NCI-H1048 (cell line): ENCODE measurements around the gene ZNF780B.
A peak's percentile ranks its signal among the peaks of the same experiment; 100 is the strongest.
"Not testable (repeated sequence)": the region's sequence is repeated elsewhere in the genome, so short reads cannot be mapped to it uniquely, and the experiment has no call there.

Experiments used
- DNase-seq: peaks from one replicate; lab custom pipeline; 2025; lab: John Stamatoyannopoulos, UW

Gene ZNF780B

DNA sequence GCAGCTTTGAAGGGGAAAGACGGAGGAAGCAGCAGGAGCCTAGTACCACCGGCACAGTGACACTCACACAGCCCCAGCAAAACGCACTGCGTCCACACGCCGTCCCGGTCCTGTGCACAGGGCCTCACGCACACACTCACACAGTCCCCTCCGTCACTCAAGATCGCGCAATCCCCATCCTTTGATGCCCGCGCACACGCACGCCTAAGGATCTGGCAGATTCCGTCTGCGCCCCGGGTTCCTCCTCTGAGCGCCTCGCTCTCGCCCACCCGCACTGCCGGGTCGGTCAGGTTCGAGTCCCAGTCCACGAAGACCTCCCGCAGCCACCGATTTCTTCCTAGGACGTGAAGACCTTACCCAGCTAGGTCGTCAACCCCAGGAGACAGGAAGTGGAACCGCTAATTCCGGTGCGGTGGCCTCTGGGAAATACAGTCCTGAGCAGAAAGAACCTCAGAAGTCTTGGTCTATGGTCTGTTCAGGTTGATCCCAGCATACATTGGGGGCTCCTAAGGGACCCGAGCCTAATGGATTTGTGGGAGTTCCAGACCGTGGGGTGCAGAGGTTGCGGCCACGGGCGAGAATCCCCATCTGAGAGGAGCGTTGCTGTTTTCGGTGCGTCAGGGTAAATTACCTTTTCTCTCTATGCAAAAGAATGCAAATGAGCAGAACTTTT, at the start of gene ZNF780B:
TSS of gene ZNF780B (minus strand) at position 400 of the 673 bp plus-strand sequence. CDS start 5,899 bp downstream, outside the sequence.
- peak; percentile 9 for DNase-seq

DNA sequence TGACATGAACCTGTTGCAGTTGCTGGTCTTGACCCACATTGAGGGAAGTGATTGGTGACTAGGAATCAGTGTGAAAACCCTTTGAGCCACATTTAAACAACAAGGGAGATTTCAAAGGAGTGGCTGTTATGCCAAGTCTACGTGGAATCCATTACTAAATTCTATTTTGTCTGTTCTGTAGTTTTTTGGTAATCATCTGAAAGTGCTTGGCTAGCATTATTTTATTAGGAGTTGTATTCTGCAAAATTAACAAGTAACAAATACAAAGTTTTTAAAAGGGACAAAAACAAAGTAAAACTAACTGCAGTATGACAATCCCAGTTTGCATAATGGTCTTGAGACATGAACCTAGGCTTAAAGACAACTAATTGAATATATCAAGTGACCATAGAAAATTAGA, 48.7 kb upstream of the ZNF780B start:
- DNase-seq: no peak

DNA sequence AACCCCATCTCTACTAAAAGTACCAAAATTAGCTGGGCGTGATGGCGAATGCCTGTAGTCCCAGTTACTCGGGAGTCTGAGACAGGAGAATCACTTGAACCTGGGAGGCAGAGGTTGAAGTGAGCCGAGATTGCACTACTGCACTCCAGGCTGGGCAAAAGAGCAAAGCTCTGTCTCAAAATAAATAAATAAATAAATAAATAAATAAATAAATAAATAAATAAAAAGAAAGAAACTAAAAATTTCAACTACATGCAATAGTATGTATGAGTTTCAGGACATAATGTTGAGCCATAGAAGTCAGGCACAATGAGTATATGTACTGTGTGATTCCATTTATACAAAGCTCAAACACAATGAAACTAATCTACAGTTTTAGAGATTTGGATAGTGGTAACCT, 47.6 kb upstream of the ZNF780B start:
- no peak for DNase-seq

DNA sequence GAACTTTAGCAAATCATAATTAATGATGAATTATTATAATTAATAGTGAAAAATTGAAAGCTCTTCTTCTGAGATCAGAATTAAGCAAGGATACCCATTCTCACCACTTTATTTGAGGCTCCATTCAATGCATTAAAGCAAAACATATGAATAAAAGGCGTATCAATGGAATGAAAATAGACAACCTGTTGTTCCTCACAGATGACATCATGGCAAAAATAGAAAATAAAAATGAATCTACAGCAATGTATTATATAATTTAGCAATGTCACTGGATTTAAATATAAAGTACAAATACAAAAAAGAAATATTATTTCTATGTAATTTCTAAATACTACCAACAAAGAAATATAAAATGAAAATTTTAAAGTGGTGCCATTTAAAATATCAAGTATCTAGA, 45.8 kb upstream of the ZNF780B start:
- DNase-seq: no peak

DNA sequence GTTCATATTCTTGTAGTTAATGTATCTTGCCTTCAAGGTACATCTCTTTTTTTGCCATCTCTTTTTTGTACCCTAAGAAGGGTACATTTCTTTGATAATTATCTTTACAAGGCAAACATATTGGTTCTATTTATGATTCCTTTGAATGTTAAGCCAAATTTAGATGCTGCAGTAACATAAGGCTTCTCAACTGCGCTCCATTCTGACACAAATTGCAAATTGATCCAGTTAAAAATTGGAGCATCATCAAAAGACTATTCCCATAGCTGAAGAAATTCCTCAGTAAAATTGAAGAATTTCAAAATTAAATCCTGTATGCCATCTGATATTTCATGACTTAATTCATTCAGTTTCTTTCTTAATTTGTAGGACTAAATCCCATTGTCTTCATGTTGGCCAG, 37.4 kb upstream of the ZNF780B start:
- DNase-seq: no peak

DNA sequence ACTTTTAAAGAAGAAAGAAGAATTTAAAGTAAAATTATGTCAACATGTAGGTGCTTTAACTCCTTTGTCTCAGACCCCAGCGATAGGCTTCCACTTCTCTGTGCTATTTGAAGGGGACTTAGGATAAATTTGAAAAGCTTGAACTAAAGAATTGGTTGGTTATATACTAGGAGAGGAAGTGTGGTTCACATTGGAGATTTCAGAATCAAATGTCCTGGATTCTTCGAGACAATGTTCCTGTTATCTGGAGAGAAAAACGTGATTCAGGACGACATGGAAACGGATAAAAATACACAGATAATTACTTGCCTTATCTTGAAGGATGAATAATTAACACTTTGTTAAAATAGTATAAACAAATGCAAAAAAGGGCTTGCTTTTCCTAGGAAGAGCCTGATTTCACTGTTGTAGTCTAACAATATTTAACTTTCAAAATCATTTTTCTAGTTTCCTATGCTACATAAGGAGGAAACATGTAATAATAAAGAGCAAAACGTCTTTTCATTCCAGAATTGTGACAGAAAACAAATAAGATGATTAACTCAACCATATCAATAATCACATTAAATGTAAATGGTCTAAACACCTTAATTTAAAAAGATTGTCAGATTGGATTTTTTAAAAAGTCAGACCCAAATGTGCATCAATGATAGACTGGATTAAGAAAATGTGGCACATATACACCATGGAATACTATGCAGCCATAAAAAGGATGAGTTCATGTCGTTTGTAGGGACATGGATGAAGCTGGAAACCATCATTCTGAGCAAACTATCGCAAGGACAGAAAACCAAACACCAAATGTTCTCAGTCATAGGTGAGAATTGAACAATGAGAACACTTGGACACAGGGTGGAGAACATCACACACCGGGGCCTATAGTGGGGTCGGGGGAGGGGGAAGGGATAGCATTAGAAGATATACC, 35.4 kb upstream of the ZNF780B start:
- DNase-seq: no peak

DNA sequence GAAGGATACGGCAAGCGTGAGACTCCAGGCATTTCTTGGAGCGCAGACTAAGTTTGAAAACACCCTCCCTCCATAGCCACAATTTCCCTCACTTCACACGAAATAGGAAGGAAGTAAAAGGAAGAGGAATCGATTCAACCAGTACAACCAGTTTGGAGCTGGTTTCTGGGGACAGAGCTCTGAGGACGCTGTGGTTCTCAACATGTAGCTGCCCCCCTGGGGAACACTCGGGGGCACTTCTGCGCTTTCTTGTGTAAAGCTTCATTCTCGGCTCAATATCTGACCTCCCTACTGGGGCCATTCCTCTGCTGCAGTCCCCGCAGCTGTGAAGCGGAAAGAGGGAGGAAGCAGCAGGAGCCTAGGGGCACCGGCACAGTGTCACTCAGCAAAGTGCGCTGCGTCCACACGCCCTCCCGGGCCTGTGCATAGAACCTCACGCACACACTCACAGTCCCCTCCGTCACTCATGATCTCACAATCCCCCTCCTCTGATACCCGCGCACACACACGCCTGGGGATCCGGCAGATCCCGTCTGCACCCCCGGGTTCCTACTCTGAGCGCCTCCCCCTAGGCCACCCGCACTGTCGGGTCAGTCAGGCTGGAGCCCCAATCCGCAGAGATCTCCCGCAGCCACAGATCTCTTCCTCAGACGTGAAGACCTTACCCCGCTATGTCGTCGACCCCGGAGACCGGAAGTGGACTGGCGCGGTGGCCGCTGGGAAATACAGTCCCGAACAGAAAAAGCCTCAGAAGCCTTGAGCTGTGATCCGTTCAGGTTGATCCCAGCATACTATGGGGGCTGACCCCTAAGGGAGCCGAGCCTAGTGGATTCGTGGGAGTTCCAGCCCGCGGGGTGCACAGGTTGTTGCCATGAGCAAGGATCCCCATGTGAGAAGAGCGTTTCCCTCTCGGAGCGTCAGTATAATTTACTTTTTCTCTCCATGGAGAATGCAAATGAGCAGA, 34.5 kb upstream of the ZNF780B start, which contains the start of gene ZNF780A:
TSS of gene ZNF780A (minus strand) at position 703 of the 964 bp plus-strand sequence. CDS start 6,190 bp downstream, outside the sequence.
- DNase-seq: no peak

DNA sequence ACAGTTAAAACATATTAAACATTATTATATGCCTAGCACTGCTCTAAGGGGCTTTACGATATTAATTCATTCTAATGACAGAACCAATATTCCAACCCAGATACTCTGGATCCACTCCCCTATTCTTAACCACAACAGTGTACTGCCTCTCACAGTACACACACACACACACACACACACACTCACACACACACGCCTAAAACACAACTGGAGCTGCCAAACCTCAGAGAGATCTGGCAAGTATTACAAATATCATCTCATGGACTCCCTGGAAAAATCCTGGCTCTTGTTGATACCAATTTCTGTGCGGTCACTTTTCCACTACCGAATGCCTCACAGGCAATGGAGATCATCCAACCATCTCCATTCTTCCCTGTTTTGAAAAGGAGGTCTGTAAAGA, 33.4 kb upstream of the ZNF780B start:
- DNase-seq: no peak

DNA sequence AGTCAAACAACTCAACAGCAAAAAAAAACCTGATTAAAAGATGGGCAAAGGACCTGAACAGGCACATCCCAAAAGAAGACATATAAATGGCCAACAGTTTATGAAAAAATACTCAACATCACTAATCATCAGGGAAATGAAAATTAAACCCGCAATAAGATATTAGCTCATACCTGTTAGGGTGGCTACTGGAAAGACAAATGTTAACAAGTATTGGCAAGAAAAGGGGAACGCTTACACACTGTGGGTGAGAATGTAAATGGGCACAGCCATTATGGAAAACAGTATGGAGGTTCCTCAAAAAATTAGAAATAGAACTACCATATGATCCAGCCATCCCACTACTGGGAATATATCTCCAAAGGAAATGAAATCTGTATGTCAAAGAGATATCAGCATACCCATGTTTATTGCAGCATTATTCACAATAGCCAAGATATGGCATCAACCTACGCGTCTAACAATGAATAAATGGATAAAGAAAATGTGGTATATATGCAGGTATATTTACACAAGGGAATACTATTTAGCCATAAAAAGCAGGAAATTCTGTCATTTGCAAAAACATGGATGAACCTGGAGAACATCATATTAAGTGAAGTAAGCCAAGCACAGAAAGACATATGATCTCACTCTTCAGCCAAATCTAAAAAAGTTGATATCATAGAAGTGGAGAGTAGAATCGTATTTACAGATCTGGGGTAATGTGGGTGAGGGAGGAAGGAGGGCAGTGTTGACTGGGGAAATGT, 32.4 kb upstream of the ZNF780B start:
- no peak for DNase-seq

DNA sequence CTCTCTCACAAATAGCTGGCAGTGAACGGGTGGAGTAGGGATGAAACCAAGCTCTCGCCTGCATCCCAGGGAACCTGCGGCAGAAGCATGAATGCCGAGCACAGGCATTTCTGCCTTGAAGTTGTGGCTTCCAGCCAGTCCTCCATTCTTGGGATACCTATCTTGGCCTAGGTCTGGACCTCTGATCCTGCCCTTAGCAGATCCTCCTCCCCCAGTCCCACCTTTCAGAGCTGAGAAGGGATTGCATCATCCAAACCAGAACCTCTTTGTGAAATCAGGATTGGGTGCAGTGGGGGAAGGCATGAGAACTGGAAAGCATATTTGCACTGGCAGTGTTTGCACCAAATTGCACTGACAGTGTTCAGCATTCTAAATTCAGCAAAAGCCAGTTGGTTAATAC, 28.9 kb upstream of the ZNF780B start:
- no peak for DNase-seq

DNA sequence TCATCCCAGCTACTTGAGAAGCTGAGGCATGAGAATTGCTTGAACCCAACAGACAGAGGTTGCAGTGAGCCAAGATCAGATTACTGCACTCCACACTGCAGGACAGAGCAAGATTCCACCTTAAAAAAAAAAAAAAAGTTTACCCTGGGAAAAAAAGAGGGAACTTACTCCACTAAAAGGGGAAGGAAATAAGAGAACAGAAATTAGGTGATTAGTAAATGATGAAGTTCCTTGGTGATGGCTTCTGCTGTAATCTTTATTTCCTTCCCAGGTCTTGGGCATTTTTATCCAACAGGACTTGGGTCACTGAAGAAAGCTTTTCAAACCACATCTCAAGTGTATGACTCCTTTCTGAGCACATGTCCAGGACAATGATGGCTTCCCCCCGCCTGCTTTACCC, 25.4 kb upstream of the ZNF780B start:
- DNase-seq: no peak

DNA sequence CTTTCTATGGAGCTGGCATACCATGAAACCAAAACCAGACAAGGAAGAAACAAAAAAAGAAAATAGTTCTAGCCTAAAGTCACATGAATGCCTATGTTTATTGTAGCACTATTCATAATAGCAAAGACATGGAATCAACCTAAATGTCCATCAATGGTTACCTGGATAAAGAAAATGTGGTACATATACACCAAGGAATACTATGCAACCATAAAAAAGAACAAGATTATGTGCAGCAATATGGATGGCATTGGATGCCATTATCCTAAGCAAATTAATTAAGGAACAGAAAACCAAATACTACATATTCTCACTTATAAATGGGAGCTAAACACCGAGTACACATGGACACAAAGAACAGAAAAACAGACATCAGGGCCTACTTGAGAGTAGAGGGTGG, 24.3 kb upstream of the ZNF780B start:
- no peak for DNase-seq

DNA sequence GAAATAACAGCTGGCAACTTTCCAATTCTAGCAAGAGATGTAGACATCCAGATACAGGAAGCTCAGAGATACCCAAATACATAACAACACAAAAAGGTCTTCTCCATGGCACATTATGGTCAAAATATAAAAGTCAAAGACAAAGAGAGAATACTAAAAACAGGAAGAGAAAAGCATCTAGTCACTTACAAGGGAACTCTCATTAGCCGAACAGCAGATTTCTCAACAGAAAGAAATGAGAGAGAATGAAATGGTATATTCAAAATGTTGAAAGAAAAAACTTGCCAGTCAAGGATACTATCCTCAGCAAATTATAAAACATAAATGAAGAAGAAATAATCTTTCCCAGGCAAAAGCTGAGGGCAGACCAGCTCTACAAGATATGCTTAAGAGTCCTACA, 22.3 kb upstream of the ZNF780B start:
- DNase-seq: no peak

DNA sequence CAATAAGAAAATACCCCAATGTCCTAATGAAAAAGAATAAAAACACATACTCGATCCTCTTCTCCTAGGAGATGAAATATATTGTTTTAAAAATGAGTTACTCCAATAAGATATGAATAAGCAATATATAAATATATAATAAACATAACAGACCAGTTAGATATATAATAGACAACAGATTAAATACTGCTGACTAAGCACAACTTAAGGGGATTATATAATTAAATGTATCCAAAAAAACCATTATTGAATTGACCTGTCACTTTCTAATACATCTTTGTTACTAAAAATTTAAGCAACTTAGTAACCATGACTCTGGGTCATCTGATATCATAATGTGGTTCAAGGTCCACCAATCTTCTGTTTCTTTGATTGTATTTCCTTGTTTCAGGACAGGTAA, 14.0 kb upstream of the ZNF780B start:
- DNase-seq: no peak

DNA sequence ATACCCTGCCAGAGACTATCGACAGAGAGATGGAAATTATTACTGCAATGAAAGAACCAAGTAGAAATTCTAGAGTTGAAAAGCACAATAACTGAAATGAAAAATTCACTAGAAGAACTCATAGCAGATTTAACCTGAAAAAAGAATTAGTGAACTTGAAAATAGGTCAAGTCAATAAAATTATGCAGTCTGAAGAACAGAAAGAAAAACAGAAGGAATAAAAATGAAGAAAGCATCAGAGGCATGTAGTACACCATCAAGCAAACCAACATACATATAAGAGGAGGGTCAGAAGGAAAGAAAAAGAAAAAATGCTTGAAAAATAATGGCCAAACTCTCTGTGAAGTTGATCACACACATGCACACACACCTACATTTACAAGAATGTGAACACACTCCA, 3.6 kb upstream of the ZNF780B start:
- no peak for DNase-seq

DNA sequence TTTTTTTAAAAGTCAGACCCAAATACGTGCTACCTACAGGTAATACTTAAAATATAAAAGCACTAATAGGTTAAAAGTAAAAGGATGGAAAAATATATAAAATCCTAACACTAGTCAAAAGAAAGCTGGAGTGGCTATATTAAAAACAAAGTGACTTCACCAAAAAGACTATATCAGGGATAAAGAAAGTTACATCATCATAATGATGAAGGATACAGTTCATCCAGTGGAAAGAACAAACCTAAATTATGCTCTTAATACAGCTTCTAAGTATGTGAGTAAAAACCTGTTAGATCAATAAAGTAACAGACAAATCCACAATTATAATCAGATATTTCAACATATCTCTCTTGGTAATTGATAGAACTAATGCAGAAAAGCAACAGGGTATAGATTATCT, 1.1 kb upstream of the ZNF780B start:
- DNase-seq: no peak

DNA sequence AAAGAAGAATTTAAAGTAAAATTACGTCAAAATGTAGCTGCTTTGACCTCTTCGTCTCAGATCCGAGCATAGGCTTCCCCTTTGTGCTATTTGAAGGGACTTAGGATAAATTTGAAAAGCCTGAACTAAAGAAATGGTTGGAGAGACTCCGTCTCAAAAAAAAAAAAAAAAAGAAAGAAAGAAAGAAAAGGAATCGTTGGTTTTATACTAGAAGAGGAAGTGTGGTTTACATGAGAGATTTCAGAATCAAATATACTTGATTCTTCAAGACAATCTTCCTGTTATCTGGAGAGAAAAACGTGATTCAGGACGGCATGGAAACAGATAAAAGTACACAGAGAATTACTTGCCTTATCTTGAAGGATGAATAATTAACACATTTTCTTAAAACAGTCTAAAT, 474 bp upstream of the ZNF780B start:
- DNase-seq: no peak

DNA sequence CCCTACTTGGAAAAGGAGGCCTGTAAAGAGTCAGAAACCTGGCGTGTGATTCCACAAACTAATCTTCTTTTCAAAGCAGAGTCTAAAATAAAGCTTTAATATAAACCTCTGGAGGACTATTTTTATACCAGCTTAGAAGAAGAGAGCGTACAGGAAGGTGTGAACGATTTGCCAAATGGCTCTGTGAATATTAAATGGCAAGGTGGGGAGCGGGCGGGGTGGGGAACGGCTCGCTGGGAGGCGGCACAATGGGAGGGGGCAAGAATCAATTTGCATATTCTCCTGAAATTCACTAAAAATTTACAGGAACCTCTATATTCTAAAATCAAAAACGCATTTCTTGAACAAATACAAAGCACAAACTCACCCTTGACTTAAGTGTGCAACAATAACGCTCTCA, 982 bp downstream of the ZNF780B start:
- no peak for DNase-seq

DNA sequence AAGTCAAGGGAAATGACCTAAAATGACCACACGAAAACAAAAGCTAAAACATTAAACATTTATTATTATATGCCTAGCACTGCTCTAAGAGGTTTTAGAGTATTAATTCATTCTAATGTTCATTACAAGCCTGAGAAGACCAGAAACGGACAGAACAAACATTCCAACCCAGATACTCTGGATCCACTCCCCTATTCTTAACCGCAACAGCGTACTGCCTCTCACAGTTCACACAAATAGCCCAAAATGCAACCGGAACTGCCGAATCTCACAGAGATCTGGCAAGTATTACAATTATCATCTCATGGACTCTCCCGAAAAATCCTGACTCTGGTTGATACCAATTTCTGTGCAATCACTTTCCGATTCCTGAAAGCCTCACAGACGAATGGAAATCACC, 1.4 kb downstream of the ZNF780B start:
- no peak for DNase-seq

DNA sequence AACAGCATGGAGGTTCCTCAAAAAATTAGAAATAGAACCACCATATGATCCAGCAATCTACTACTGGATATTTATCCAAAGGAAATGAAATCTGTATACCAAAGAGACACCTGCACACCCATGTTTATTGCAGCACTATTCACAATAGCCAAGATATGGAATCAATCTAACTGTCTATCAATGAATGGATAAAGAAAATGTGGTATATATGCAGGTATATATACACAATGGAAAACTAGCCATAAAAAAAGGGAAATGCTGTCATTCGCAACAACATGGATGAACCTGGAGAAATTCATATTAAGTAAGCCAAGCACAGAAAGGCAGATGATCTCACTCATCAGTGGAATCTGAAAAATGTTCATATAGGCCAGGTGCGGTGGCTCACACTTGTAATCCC, 2.5 kb downstream of the ZNF780B start:
- no peak for DNase-seq

DNA sequence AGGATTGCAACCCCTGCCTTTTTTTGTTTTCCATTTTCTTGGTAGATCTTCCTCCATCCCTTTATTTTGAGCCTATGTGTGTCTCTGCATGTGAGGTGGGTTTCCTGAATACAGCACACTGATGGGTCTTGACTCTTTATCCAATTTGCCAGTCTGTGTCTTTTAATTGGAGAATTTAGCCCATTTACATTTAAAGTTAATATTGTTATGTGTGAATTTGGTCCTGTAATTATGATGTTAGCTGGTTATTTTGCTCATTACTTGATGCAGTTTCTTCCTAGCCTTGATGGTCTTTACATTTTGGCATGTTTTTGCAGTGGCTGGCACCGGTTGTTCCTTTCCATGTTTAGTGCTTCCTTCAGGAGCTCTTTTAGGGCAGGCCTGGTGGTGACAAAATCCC, 14.3 kb downstream of the ZNF780B start:
- DNase-seq: not testable (repeated sequence)
